Measurements from ENCODE around the gene IFNL1.

DNA sequence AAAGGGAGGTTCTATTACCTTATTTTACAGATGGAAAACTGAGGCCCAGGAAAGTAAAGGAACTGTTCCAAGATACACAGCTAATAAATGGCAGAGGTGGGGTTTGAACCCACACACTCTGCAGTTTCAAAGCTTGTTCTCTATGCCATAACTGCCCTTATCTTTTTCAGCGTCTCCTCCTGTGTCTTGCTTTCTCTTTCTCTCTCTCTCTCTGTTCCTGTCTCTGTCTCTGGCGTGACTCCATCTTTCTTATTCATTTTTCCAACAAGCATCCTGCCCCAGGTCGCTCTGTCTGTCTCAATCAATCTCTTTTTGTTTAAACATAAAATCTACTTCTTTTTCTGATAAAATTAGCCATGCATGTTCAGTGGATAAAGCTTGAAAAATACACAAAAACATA lies 44.4 kb upstream of the IFNL1 start:
- TF ChIP-seq, protein P1, sequence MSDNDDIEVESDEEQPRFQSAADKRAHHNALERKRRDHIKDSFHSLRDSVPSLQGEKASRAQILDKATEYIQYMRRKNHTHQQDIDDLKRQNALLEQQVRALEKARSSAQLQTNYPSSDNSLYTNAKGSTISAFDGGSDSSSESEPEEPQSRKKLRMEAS (IDR thresholded peaks at IDR 0.05) = no peak
- TF ChIP-seq, protein P2, sequence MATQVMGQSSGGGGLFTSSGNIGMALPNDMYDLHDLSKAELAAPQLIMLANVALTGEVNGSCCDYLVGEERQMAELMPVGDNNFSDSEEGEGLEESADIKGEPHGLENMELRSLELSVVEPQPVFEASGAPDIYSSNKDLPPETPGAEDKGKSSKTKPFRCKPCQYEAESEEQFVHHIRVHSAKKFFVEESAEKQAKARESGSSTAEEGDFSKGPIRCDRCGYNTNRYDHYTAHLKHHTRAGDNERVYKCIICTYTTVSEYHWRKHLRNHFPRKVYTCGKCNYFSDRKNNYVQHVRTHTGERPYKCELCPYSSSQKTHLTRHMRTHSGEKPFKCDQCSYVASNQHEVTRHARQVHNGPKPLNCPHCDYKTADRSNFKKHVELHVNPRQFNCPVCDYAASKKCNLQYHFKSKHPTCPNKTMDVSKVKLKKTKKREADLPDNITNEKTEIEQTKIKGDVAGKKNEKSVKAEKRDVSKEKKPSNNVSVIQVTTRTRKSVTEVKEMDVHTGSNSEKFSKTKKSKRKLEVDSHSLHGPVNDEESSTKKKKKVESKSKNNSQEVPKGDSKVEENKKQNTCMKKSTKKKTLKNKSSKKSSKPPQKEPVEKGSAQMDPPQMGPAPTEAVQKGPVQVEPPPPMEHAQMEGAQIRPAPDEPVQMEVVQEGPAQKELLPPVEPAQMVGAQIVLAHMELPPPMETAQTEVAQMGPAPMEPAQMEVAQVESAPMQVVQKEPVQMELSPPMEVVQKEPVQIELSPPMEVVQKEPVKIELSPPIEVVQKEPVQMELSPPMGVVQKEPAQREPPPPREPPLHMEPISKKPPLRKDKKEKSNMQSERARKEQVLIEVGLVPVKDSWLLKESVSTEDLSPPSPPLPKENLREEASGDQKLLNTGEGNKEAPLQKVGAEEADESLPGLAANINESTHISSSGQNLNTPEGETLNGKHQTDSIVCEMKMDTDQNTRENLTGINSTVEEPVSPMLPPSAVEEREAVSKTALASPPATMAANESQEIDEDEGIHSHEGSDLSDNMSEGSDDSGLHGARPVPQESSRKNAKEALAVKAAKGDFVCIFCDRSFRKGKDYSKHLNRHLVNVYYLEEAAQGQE (IDR thresholded peaks at IDR 0.05) = no peak
